KMS-11 (cell line): Measurements from ENCODE around the gene ESPL1.
"Not testable (repeated sequence)": the region's sequence is repeated elsewhere in the genome, so short reads cannot be mapped to it uniquely, and the experiment has no call there.

Experiments used
- H2AFZ ChIP-seq: fragments of 200-600 bp; sonication (generic); 2 replicates; pipeline ENCODE4 v1.6.1; 2016; ENCODE audit warnings: antibody characterized with exemption, mixed run types, low read depth
- H3K27ac ChIP-seq: fragments of 200-600 bp; sonication (generic); 2 replicates; pipeline ENCODE4 v1.6.1; 2016; ENCODE audit warnings: mild to moderate bottlenecking, mixed run types
- H3K27me3 ChIP-seq: fragments of 200-600 bp; sonication (generic); 2 replicates; pipeline ENCODE4 v1.6.1; 2017; ENCODE audit warnings: mild to moderate bottlenecking, low read depth, mixed run types, moderate library complexity; ENCODE audit not compliant: insufficient read depth
- H3K36me3 ChIP-seq: fragments of 200-600 bp; sonication (generic); 2 replicates; pipeline ENCODE4 v1.6.1; 2017; ENCODE audit warnings: mild to moderate bottlenecking, mixed run types; ENCODE audit not compliant: insufficient read depth
- H3K4me1 ChIP-seq: fragments of 200-600 bp; sonication (generic); 2 replicates; pipeline ENCODE4 v1.6.1; 2016; ENCODE audit warnings: mild to moderate bottlenecking, low read depth, mixed run types; ENCODE audit not compliant: poor library complexity, severe bottlenecking
- H3K4me2 ChIP-seq: fragments of 200-600 bp; sonication (generic); 2 replicates; pipeline ENCODE4 v1.7.0; 2016; ENCODE audit warnings: mild to moderate bottlenecking, mixed run types
- H3K4me3 ChIP-seq: fragments of 200-600 bp; sonication (generic); IDR thresholded peaks from 2 replicates; pipeline ENCODE4 v1.6.1; 2017; ENCODE audit warnings: low read depth, low read length, mixed read lengths; ENCODE audit not compliant: insufficient read depth
- H3K79me2 ChIP-seq: fragments of 200-600 bp; sonication (generic); 2 replicates; pipeline ENCODE4 v1.6.1; 2016; ENCODE audit warnings: low read depth, mixed run types; ENCODE audit not compliant: insufficient read depth
- H3K9ac ChIP-seq: fragments of 200-600 bp; sonication (generic); 2 replicates; pipeline ENCODE4 v1.6.1; 2016; ENCODE audit warnings: mild to moderate bottlenecking, mixed run types
- H4K20me1 ChIP-seq: fragments of 200-600 bp; sonication (generic); 2 replicates; pipeline ENCODE4 v1.6.1; 2016; ENCODE audit warnings: mild to moderate bottlenecking, mixed run types; ENCODE audit not compliant: insufficient read depth
- CTCF ChIP-seq: fragments of 200-600 bp; sonication (generic); conservative IDR thresholded peaks from 2 replicates; pipeline ENCODE4 v1.6.1; 2017; ENCODE audit warnings: low read depth, mild to moderate bottlenecking, antibody characterized with exemption, low read length, moderate library complexity, mixed read lengths

ESPL1 gene

GRCh38 chr12:53326460-53327185, 58.5 kb downstream of the ESPL1 start:
- H2AFZ ChIP-seq = no peak overlapping the region
- peak overlapping the region; percentile 97; the same call in 1 of the 2 replicates for H3K4me2 ChIP-seq
- no peak overlapping the region for H3K4me3 ChIP-seq
- no peaks in the 10 kb centered on the region for H3K36me3 ChIP-seq
- no peak overlapping the region for H3K27ac ChIP-seq
- no peak for TF ChIP-seq CTCF
- no peaks in the 10 kb centered on the region for H4K20me1 ChIP-seq
- no peaks in the 10 kb centered on the region for H3K79me2 ChIP-seq
- peaks cover 54% of the 10 kb centered on the region for H3K4me1 ChIP-seq
- no peak overlapping the region for H3K9ac ChIP-seq
- H3K27me3 ChIP-seq = no peaks in the 10 kb centered on the region

GRCh38 chr12:53327435-53328042, 59.4 kb downstream of the ESPL1 start:
- no peaks in the 10 kb centered on the region for H4K20me1 ChIP-seq
- H3K27me3 ChIP-seq = no peaks in the 10 kb centered on the region
- H3K27ac ChIP-seq = no peak overlapping the region
- no peaks in the 10 kb centered on the region for H3K79me2 ChIP-seq
- no peaks in the 10 kb centered on the region for H3K36me3 ChIP-seq
- peak; percentile 97 for TF ChIP-seq CTCF
- H3K9ac ChIP-seq = no peak overlapping the region
- no peak overlapping the region for H2AFZ ChIP-seq
- H3K4me2 ChIP-seq = no peak overlapping the region
- no peak overlapping the region for H3K4me3 ChIP-seq
- peaks cover 44% of the 10 kb centered on the region for H3K4me1 ChIP-seq

GRCh38 chr12:53328043-53328435, 59.9 kb downstream of the ESPL1 start:
- Histone ChIP-seq H3K79me2 (no peaks in the 10 kb centered on the region), H4K20me1 (no peaks in the 10 kb centered on the region), H3K4me3 (no peak overlapping the region), H3K27ac (no peak overlapping the region), H3K36me3 (no peaks in the 10 kb centered on the region), H3K9ac (no peak overlapping the region), H3K4me2 (no peak overlapping the region), H3K27me3 (no peaks in the 10 kb centered on the region), H3K4me1 (peaks cover 39% of the 10 kb centered on the region), H2AFZ (no peak overlapping the region)
- TF ChIP-seq CTCF = no peak

GRCh38 chr12:53330671-53331070, 62.6 kb downstream of the ESPL1 start:
- Histone ChIP-seq H2AFZ (no peak overlapping the region), H3K9ac (no peak overlapping the region)

GRCh38 chr12:53332339-53332738, 64.2 kb downstream of the ESPL1 start:
- H3K27ac ChIP-seq, H3K36me3 ChIP-seq, H4K20me1 ChIP-seq, H2AFZ ChIP-seq, H3K9ac ChIP-seq, H3K4me2 ChIP-seq, H3K79me2 ChIP-seq, H3K27me3 ChIP-seq, H3K4me3 ChIP-seq, H3K4me1 ChIP-seq: not testable (repeated sequence)

More at GRCh38 chr12:53330671-53331070, 62.6 kb downstream of the ESPL1 start:
- no peak overlapping the region for H3K4me2 ChIP-seq
- TF ChIP-seq CTCF = no peak
- H3K27me3 ChIP-seq = peaks cover 4% of the 10 kb centered on the region; the same call in 1 of the 2 replicates
- H4K20me1 ChIP-seq = no peaks in the 10 kb centered on the region
- peaks cover 22% of the 10 kb centered on the region for H3K4me1 ChIP-seq
- H3K79me2 ChIP-seq = no peaks in the 10 kb centered on the region
- H3K27ac ChIP-seq = no peak overlapping the region
- H3K36me3 ChIP-seq = no peaks in the 10 kb centered on the region
- H3K4me3 ChIP-seq = no peak overlapping the region
